HG03097 (cell line): ENCODE measurements around the gene ADAMTS15.

Experiments used
- ATAC-seq: cut with Tn5 transposase; IDR thresholded peaks from one replicate; pipeline ENCODE4 v1.9.1; 2021; ENCODE audit not compliant: unreplicated experiment, low FRiP score

The ADAMTS15 gene

GRCh38 chr11:130476200-130476921 lies 27.9 kb downstream of the ADAMTS15 start:
- no peak for ATAC-seq

DNA sequence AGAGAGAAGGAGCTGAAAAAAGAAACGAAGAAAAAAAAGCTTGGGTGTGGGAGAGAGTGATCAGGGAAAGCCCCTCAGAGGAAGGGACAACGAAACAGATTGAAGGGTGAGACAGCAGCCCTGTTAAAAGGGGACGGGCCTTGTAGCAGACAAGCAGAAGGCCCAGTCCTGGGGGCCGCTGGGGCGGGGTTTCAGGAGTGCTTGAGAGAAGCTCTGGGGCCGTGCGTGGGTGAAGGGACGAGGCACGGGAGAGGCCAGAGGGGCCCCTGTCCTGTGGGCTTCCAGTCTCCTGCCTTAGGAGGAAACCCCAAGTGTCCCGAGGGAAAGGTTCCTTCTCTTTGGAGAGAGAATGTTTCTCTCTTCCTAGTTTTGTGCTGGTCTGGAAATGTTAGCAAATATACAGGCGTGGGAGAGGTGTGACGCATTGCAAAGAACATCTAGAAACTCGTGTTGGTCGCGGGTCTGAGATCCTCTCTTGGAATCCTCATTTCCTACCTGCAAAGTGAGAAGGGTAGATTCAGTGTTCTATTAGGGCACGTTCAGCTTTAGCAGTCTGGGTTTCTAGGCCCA lies 28.6 kb downstream of the ADAMTS15 start:
- ATAC-seq: no peak

DNA sequence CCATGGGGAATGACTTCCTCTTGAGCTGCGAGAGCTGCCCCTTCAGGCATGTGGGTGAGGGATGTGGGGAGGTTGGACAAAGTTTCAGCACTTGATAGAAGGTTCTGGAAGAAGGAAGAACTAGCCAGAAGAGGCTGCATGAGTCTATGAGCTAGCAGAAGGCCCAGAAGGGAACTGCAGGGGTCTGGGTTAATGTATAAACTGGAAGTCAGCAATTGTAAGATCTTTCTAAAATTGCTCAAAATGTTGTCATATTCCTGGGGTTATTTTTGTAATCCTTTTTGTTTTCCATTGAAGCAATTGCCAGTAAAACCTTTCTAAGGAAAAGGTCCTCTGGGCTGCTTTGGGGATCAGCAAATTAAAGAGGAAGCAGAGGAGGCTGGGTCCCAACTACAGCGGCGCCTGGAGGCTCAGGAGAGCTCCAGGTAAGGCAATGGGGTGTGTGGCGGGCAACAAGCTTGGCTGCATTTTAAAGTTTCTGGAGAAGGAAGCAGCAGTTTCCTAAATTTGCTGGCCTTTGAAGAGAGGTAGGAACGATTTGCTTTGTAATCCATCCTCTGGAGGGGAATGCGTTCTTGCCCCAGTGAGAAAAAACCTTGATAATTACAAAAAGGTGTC lies 29.2 kb downstream of the ADAMTS15 start:
- no peak for ATAC-seq

- no peak for ATAC-seq
Measured at GRCh38 chr11:130478204-130478701, 29.8 kb downstream of the ADAMTS15 start.

- ATAC-seq: no peak
Measured at GRCh38 chr11:130478881-130479280, 30.4 kb downstream of the ADAMTS15 start.

- no peak for ATAC-seq
Measured at GRCh38 chr11:130480186-130480585, 31.7 kb downstream of the ADAMTS15 start.

- ATAC-seq: no peak
Measured at GRCh38 chr11:130480711-130481140, 32.3 kb downstream of the ADAMTS15 start.

GRCh38 chr11:130483124-130483523 lies 34.7 kb downstream of the ADAMTS15 start:
- no peak for ATAC-seq

- no peak for ATAC-seq
Measured at GRCh38 chr11:130485983-130486382, 37.5 kb downstream of the ADAMTS15 start.

DNA sequence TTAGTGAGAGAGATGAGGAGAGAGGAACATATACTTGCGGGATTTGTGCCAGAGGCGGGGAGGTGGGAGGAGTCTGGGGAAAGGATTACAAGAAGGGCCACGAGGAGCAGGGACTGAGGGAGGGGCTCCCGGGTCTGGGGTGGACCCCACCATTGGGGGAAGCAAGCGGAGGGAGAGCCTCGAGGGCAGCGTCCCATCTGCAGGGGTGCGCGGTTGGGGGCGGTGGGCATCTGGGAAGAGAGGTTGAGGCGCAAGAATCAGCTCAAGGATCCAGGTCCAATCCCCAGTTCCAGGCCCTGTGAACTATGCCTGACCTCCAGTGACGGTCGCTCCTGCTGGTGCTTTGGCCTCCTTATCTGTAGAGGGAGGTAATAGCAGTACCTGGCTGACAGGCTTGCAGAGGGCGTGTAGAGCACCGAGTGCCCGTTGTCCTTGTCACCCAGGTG lies 38.0 kb downstream of the ADAMTS15 start:
- no peak for ATAC-seq

DNA sequence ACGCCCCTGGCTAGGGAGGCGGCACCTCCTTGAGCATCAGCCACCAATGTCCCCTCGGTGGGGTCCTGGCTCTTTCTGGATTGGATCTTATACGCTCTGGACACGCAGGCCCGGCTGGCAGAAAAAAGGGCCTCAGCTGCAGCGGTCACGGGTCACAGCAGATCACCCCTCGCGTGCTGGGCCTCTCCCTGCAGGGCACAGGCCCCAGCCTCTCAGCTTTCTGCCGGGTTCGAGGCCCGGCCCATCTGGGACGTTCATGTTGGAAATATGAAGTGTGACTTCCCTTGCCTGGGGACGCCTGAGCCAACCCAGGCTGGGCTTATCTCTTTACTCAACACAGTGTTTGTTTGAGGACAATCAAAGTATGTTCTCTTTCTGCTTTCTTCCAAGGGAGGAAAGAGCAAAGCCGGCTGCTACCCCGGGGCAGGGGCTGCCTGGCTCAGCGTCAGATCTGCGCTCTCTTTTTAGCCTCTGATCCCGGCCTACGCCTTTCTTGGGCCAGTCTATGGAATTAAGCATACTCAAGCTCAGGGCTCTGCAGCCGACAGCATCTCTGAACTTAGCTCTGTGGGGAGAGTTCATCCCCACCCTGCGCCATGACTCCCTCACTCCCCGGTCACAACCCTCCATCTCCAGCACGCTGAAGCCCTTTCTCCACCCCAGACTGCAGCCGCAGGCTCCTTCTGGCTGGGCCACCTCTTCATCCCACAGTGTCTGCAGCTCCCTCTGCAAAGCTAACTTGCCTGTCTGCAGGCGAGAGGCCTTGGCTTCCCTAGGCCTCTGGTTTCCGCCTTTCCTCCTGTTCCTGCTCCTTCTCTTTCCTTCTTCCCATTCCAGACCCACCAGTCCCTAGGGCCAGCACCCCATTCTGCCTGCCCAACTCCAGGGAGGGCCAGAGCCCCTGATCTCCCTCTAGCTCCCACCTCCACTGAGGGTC lies 38.8 kb downstream of the ADAMTS15 start:
- no peak for ATAC-seq

DNA sequence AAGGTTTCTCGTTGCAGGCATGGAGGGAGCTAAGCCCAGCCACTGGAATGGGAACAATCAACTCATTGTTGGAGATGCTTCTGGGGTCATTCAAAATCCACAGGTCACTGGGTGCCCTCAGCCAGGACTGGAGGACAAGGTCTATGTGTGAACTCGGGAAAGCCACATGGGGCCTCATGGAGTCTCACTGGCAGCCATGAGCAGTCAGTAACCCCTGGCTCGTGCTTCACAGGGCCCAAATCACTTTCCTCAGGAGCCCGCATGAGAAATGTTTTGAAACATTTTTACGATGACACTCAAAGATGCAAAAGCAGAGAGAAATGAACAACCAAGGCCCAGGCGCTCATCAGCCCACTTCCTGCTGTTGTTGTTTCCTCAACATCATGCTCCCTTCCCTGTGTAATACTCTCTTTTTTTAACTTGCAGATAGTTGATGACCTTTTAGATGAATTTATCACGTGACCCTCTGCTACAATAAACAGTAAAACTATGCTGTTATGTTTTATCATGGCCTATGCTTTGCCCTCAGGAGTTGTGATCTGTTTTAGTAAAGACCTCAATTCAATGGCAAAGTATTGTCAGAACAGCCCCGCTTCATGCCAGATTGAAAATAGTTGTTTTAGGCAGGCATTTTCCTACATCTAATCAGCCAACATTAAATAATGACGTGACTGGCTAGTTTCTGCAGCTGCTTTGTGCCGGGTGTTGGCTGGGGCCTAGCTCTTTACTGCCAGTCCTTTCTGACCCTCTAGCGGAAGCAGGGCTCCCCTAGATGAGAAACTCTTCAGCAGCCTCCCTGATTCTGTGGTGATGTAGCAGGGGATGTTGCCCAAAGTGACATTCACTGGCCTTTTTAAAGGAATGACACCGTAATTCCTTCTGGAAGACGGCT lies 39.7 kb downstream of the ADAMTS15 start:
- no peak for ATAC-seq

GRCh38 chr11:130488848-130489584 lies 40.6 kb downstream of the ADAMTS15 start:
- no peak for ATAC-seq

- no peak for ATAC-seq
Measured at GRCh38 chr11:130489716-130490115, 41.3 kb downstream of the ADAMTS15 start.

- ATAC-seq: no peak
Measured at GRCh38 chr11:130490682-130491449, 42.4 kb downstream of the ADAMTS15 start.

DNA sequence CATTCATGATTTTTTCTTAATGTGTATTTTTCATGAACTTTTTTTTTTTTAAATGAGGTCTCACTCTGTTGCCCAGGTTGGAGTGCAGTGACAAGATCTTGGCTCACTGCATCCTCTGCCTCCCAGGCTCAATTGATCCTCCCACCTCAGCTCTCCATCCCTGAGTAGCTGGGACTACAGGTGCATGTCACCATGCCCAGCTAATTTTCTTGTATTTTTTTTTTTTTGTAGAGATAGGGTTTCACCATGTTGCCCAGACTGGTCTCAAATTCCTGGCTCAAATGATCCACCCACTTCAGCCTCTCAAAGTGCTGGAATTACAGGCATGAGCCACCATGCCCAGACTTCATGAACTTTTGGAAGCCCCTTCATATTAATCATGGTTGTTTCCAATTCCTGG lies 49.7 kb downstream of the ADAMTS15 start:
- no peak for ATAC-seq

DNA sequence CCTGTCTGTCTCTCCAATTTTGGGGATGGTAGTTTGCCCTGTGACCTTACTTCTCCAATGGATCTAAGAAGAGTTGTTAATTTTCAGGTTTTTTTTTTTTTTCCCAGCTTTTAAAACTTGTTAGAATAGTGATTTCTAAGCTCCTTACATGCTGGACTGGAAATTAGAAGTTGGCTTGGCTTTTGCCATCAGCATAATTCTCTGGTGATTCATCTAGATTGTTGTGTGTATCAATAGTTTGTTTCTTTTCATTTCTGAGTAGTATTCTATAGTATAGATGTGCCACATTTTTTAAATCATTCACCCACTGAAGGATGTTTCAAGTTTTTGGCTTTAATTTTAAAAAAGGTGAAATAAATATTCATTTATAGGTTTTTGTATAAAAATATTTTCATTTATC lies 51.4 kb downstream of the ADAMTS15 start:
- ATAC-seq: no peak

- ATAC-seq: no peak
Measured at GRCh38 chr11:130504317-130504716, 55.9 kb downstream of the ADAMTS15 start.
